Amniotic stem cell (primary cell): Measurements from ENCODE around the gene ACTL6B.

Experiments
- DNase-seq: peaks from one replicate; lab custom pipeline; 2025; lab: John Stamatoyannopoulos, UW

Gene ACTL6B

GRCh38 chr7:100683659-100684533 lies 27.6 kb upstream of the ACTL6B start:
- DNase-seq: no peak

GRCh38 chr7:100682991-100683658 lies 26.9 kb upstream of the ACTL6B start:
- DNase-seq: no peak

- no peak for DNase-seq
These were observed 26.0 kb upstream of the ACTL6B start for GRCh38 chr7:100682228-100682741.

GRCh38 chr7:100681491-100682227 lies 25.4 kb upstream of the ACTL6B start:
- no peak for DNase-seq

- no peak for DNase-seq
These were observed 24.5 kb upstream of the ACTL6B start for GRCh38 chr7:100680576-100681271.

GRCh38 chr7:100679927-100680575 lies 23.8 kb upstream of the ACTL6B start:
- no peak for DNase-seq

- no peak for DNase-seq
These were observed 23.1 kb upstream of the ACTL6B start for GRCh38 chr7:100679129-100679926.

GRCh38 chr7:100678291-100678984 lies 22.2 kb upstream of the ACTL6B start:
- DNase-seq: no peak

GRCh38 chr7:100677308-100678267 lies 21.3 kb upstream of the ACTL6B start:
- no peak for DNase-seq

GRCh38 chr7:100676501-100677306 lies 20.5 kb upstream of the ACTL6B start:
- no peak for DNase-seq

GRCh38 chr7:100675581-100676350 lies 19.5 kb upstream of the ACTL6B start:
- no peak for DNase-seq

GRCh38 chr7:100675105-100675451 lies 18.8 kb upstream of the ACTL6B start:
- DNase-seq: no peak

GRCh38 chr7:100674411-100675104 lies 18.3 kb upstream of the ACTL6B start:
- no peak for DNase-seq

GRCh38 chr7:100673942-100674410 lies 17.7 kb upstream of the ACTL6B start:
- DNase-seq: no peak

- peak; percentile 99 for DNase-seq
These were observed 17.2 kb upstream of the ACTL6B start, which contains the start of gene GNB2 for GRCh38 chr7:100673302-100673941. Gene GNB2 (plus strand): TSS chr7:100673740. CDS start chr7:100676266, 2,526 bp downstream.
